GM12891 (cell line): Measurements from ENCODE around the gene PRIMA1. TPM values are rescaled to one million over a fixed set of nuclear protein-coding genes. Genes with fewer than 3 reads are reported as not detected.
A peak's percentile ranks its signal among the peaks of the same experiment; 100 is the strongest.

Source experiments
- DNase-seq: peaks from one replicate; pipeline ENCODE4 v3.0.0; 2011; ENCODE audit warnings: low spot score; ENCODE audit not compliant: insufficient read length
- FAIRE-seq: peaks from 2 replicates; lab custom pipeline; 2011; peaks lifted over from hg19 to GRCh38; lab: Jason Lieb, UNC
- PAX5 ChIP-seq: IDR thresholded peaks from 2 replicates; pipeline ENCODE4 v1.6.1; 2011; ENCODE audit warnings: low read length, moderate library complexity, mild to moderate bottlenecking; ENCODE audit not compliant: insufficient read depth, severe bottlenecking
- POLR2A ChIP-seq: IDR thresholded peaks from 2 replicates; pipeline ENCODE4 v1.6.1; 2011; ENCODE audit warnings: low read depth, low read length, control low read depth
- POLR2AphosphoS5 ChIP-seq: IDR thresholded peaks from 2 replicates; pipeline ENCODE4 v1.6.1; 2011; ENCODE audit warnings: low read depth, low read length, control low read depth
- POU2F2 ChIP-seq: IDR thresholded peaks from 2 replicates; pipeline ENCODE4 v1.6.1; 2011; ENCODE audit warnings: low read depth, mild to moderate bottlenecking, control low read depth, low read length, moderate library complexity
- SPI1 ChIP-seq: IDR thresholded peaks from 2 replicates; pipeline ENCODE4 v1.6.1; 2011; ENCODE audit warnings: low read depth, low read length, control low read depth
- TAF1 ChIP-seq: IDR thresholded peaks from 2 replicates; pipeline ENCODE4 v1.6.1; 2011; ENCODE audit warnings: low read depth, low read length, control low read depth
- polyA plus RNA-seq: library from polyadenylated mRNA; unstranded; fragments of >200 nt; gene quantifications from one replicate; pipeline ENCODE4 v1.2.1, GENCODE V29; 2012; ENCODE audit warnings: low read depth, missing spikeins, inconsistent platforms; ENCODE audit not compliant: missing spikeins

Gene PRIMA1
- not detected for polyA plus RNA-seq

- no peak for FAIRE-seq
- TF ChIP-seq POLR2A (no peak), SPI1 (no peak), PAX5 (no peak), POLR2AphosphoS5 (no peak), POU2F2 (no peak), TAF1 (no peak)
- DNase-seq, result peak; percentile 25
Observed at GRCh38 chr14:93788293-93788542, at the start of gene PRIMA1. PRIMA1 (minus strand) TSS chr14:93788485; CDS start chr14:93787718, 767 bp downstream.

GRCh38 chr14:93834699-93835371 is 46.5 kb upstream of the PRIMA1 start:
- no peak for DNase-seq
- no peak for FAIRE-seq
- TF ChIP-seq TAF1 (no peak), POU2F2 (no peak), POLR2A (no peak), POLR2AphosphoS5 (no peak), SPI1 (no peak), PAX5 (no peak)

GRCh38 chr14:93832665-93833064 is 44.4 kb upstream of the PRIMA1 start:
- TF ChIP-seq POLR2A (no peak), POU2F2 (no peak), SPI1 (no peak), POLR2AphosphoS5 (no peak), TAF1 (no peak), PAX5 (no peak)
- no peak for DNase-seq
- FAIRE-seq, result no peak

- no peak for DNase-seq
- FAIRE-seq, result no peak
- TF ChIP-seq SPI1, result no peak
- no peak for TF ChIP-seq POLR2A
- TF ChIP-seq TAF1, result no peak
Observed at GRCh38 chr14:93832081-93832480, 43.8 kb upstream of the PRIMA1 start.

- DNase-seq (no peak), FAIRE-seq (no peak)
- no peak for TF ChIP-seq TAF1
- TF ChIP-seq PAX5, result no peak
- TF ChIP-seq POLR2A, result no peak
- TF ChIP-seq SPI1, result no peak
- no peak for TF ChIP-seq POLR2AphosphoS5
- TF ChIP-seq POU2F2, result no peak
Observed at GRCh38 chr14:93830753-93831461, 42.6 kb upstream of the PRIMA1 start.

- TF ChIP-seq POLR2A (no peak), PAX5 (no peak), TAF1 (no peak), SPI1 (no peak), POLR2AphosphoS5 (no peak), POU2F2 (no peak)
- DNase-seq, result no peak
- FAIRE-seq, result no peak
Observed at GRCh38 chr14:93829839-93830481, 41.7 kb upstream of the PRIMA1 start.

- TF ChIP-seq POLR2A (no peak), PAX5 (no peak), POU2F2 (no peak), POLR2AphosphoS5 (no peak), SPI1 (no peak), TAF1 (no peak)
- FAIRE-seq (no peak), DNase-seq (no peak)
Observed at GRCh38 chr14:93825235-93825553, 36.9 kb upstream of the PRIMA1 start.

- no peak for TF ChIP-seq POU2F2
- DNase-seq (no peak), FAIRE-seq (no peak)
Observed at GRCh38 chr14:93824518-93825234, 36.4 kb upstream of the PRIMA1 start.

- DNase-seq, result no peak
Observed at GRCh38 chr14:93824076-93824475, 35.8 kb upstream of the PRIMA1 start.

More at GRCh38 chr14:93824076-93824475, 35.8 kb upstream of the PRIMA1 start:
- no peak for FAIRE-seq
- no peak for TF ChIP-seq PAX5
- no peak for TF ChIP-seq SPI1
- TF ChIP-seq POLR2AphosphoS5, result no peak
- TF ChIP-seq POU2F2, result no peak
